HEK293 (cell line): ENCODE measurements around the gene PRSS2.

Source experiments
- CTCF ChIP-seq: fragments of 450-650 bp; formaldehyde crosslinking; IDR thresholded peaks from 2 replicates; pipeline ENCODE4 v1.5.1; 2016; ENCODE audit warnings: missing biosample characterization, missing genetic modification characterization
- GFI1B ChIP-seq: fragments of 450-650 bp; formaldehyde crosslinking; IDR thresholded peaks from 2 replicates; pipeline ENCODE4 v1.5.1; 2016; ENCODE audit warnings: missing biosample characterization, missing genetic modification characterization
- REST ChIP-seq: fragments of 450-650 bp; formaldehyde crosslinking; IDR thresholded peaks from 2 replicates; pipeline ENCODE4 v1.5.1; 2016; ENCODE audit warnings: missing biosample characterization, missing genetic modification characterization
- ZNF274 ChIP-seq, 2 experiments: fragments of 200-500 bp in 1 of 2; fragments of 450-650 bp in 1 of 2; sonication (Bioruptor generic) in 1 of 2; formaldehyde crosslinking in 1 of 2; IDR thresholded peaks; 2 replicates each; pipeline versions ENCODE4 v1.5.1 to v1.6.1; 2014 to 2016; ENCODE audit warnings: borderline replicate concordance in 1 of 2, inconsistent platforms in 1 of 2, low read length in 1 of 2, missing biosample characterization in 1 of 2, missing genetic modification characterization in 1 of 2
- ZNF280C ChIP-seq: fragments of 450-650 bp; formaldehyde crosslinking; IDR thresholded peaks from 2 replicates; pipeline ENCODE4 v1.5.1; 2016; ENCODE audit warnings: missing biosample characterization, missing genetic modification characterization
- ZNF530 ChIP-seq: fragments of 450-650 bp; formaldehyde crosslinking; IDR thresholded peaks from 2 replicates; pipeline ENCODE4 v1.5.1; 2016; ENCODE audit warnings: low read depth, missing biosample characterization, missing genetic modification characterization
- ZNF558 ChIP-seq: fragments of 450-650 bp; formaldehyde crosslinking; IDR thresholded peaks from 2 replicates; pipeline ENCODE4 v1.5.1; 2016; ENCODE audit warnings: missing biosample characterization, missing genetic modification characterization
- ZNF670 ChIP-seq: fragments of 450-650 bp; formaldehyde crosslinking; IDR thresholded peaks from 2 replicates; pipeline ENCODE4 v1.5.1; 2016; ENCODE audit warnings: missing biosample characterization, missing genetic modification characterization, low read depth
- ZNF707 ChIP-seq: fragments of 450-650 bp; formaldehyde crosslinking; IDR thresholded peaks from 2 replicates; pipeline ENCODE4 v1.5.1; 2016; ENCODE audit warnings: missing biosample characterization, missing genetic modification characterization

- TF ChIP-seq CTCF (no peak), REST (no peak), ZNF280C (tag by site-specific recombination) (no peak), GFI1B (tag by site-specific recombination) (no peak), ZNF670 (tag by site-specific recombination) (no peak), ZNF530 (no peak), ZNF707 (tag by site-specific recombination) (no peak), ZNF274 (IDR thresholded peaks at IDR 0.05; ENCODE audit: low read length) (no peak), ZNF274 (tag by site-specific recombination; IDR thresholded peaks at IDR 0.05; ENCODE audit: borderline replicate concordance) (no peak), ZNF558 (tag by site-specific recombination) (no peak)
Observed at GRCh38 chr7:142784716-142785115, 13.9 kb downstream of the PRSS2 start.
